ENCODE data around the gene AFM.

DNA sequence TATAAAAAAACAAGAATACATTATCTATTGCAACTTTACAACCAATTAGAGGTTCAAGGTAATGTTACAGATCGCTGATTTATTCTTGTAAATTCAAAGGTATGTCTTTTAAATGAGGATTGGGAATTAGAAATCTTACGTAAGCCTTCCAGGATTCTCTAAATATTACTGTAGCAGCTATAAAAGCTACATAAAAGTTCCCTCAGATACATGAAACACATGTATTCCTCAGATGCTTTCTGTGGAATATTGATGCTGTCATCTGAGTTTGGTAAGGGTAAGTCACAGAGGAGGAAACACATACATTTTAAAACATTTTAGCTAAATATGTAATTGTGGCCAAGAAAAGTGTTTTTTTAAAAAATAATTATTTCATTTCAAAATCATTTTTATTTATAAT is 42.1 kb upstream of the AFM start:
- TF ChIP-seq, protein P1, sequence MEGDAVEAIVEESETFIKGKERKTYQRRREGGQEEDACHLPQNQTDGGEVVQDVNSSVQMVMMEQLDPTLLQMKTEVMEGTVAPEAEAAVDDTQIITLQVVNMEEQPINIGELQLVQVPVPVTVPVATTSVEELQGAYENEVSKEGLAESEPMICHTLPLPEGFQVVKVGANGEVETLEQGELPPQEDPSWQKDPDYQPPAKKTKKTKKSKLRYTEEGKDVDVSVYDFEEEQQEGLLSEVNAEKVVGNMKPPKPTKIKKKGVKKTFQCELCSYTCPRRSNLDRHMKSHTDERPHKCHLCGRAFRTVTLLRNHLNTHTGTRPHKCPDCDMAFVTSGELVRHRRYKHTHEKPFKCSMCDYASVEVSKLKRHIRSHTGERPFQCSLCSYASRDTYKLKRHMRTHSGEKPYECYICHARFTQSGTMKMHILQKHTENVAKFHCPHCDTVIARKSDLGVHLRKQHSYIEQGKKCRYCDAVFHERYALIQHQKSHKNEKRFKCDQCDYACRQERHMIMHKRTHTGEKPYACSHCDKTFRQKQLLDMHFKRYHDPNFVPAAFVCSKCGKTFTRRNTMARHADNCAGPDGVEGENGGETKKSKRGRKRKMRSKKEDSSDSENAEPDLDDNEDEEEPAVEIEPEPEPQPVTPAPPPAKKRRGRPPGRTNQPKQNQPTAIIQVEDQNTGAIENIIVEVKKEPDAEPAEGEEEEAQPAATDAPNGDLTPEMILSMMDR (IDR thresholded peaks at IDR 0.05; ENCODE audit: borderline replicate concordance, extremely low read depth, low read length, poor library complexity, severe bottlenecking): no peak
- TF ChIP-seq EZH2 (IDR thresholded peaks at IDR 0.05; ENCODE audit: borderline replicate concordance, low read depth, low read length, severe bottlenecking): no peak

Data from DND-41 (cell line).